Measurements from ENCODE around the gene IPO9.

IPO9 gene

GRCh38 chr1:201788296-201788695 lies 40.7 kb upstream of the IPO9 start (continued):
- TF ChIP-seq CSRNP3 (CRISPR knock-in tag; IDR thresholded peaks at IDR 0.05) (no peak), OSR1 (CRISPR knock-in tag; IDR thresholded peaks at IDR 0.05) (no peak), ZNF8 (CRISPR knock-in tag; IDR thresholded peaks at IDR 0.05) (no peak), ZFP3 (CRISPR knock-in tag; IDR thresholded peaks at IDR 0.05) (no peak), RARB (CRISPR knock-in tag; IDR thresholded peaks at IDR 0.05) (no peak), BACH2 (CRISPR knock-in tag; IDR thresholded peaks at IDR 0.05; ENCODE audit: borderline replicate concordance) (no peak), TOX (CRISPR knock-in tag; IDR thresholded peaks at IDR 0.05; ENCODE audit: borderline replicate concordance) (no peak), ZNF70 (CRISPR knock-in tag; IDR thresholded peaks at IDR 0.05) (no peak), PATZ1 (CRISPR knock-in tag; IDR thresholded peaks at IDR 0.05; ENCODE audit: borderline replicate concordance) (no peak)

- no peak for ATAC-seq
- TF ChIP-seq PPARA (CRISPR knock-in tag; IDR thresholded peaks at IDR 0.05; ENCODE audit: borderline replicate concordance) (no peak), TSHZ2 (CRISPR knock-in tag; IDR thresholded peaks at IDR 0.05) (no peak), ZFP30 (CRISPR knock-in tag; IDR thresholded peaks at IDR 0.05) (no peak), ZFP3 (CRISPR knock-in tag; IDR thresholded peaks at IDR 0.05) (no peak), ESRRG (CRISPR knock-in tag; IDR thresholded peaks at IDR 0.05) (no peak), GLIS3 (CRISPR knock-in tag; IDR thresholded peaks at IDR 0.05) (no peak), OSR1 (CRISPR knock-in tag; IDR thresholded peaks at IDR 0.05) (no peak), PATZ1 (CRISPR knock-in tag; IDR thresholded peaks at IDR 0.05; ENCODE audit: borderline replicate concordance) (no peak), CSDC2 (CRISPR knock-in tag; IDR thresholded peaks at IDR 0.05) (no peak), ZC3H10 (CRISPR knock-in tag; IDR thresholded peaks at IDR 0.05) (no peak), ZNF565 (CRISPR knock-in tag; conservative IDR thresholded peaks at IDR 0.05; ENCODE audit: low read depth) (no peak), ARNTL (CRISPR knock-in tag; IDR thresholded peaks at IDR 0.05; ENCODE audit: borderline replicate concordance, low read depth) (no peak), TOX (CRISPR knock-in tag; IDR thresholded peaks at IDR 0.05; ENCODE audit: borderline replicate concordance) (no peak)
- TF ChIP-seq, protein P1, sequence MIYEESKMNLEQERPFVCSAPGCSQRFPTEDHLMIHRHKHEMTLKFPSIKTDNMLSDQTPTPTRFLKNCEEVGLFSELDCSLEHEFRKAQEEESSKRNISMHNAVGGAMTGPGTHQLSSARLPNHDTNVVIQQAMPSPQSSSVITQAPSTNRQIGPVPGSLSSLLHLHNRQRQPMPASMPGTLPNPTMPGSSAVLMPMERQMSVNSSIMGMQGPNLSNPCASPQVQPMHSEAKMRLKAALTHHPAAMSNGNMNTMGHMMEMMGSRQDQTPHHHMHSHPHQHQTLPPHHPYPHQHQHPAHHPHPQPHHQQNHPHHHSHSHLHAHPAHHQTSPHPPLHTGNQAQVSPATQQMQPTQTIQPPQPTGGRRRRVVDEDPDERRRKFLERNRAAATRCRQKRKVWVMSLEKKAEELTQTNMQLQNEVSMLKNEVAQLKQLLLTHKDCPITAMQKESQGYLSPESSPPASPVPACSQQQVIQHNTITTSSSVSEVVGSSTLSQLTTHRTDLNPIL (CRISPR knock-in tag; IDR thresholded peaks at IDR 0.05; ENCODE audit: low read depth) = no peak
Observed at GRCh38 chr1:201789245-201789644, 39.7 kb upstream of the IPO9 start.

DNA sequence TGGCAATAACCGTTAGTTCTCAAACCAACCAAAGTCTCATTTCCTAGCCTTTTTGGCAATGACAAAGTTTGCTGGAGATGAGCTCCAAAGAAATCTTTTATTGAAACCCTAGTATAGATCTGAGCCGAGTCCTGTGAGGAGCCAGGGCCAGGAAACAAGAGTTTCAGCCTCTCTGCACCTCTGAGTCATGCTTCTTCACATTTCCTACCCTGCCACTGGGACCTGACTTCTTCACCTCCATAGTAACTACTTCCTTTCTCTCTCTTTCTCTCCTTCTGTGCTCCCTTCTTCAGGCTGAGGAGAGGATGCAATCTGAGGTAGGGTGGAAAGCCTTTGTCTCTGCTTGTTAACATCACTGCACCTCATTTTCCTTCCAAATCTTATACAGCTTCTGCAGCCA lies 38.7 kb upstream of the IPO9 start:
- no peak for TF ChIP-seq TCF4 (CRISPR knock-in tag; IDR thresholded peaks at IDR 0.05; ENCODE audit: borderline replicate concordance)
- no peak for TF ChIP-seq ZFP3 (CRISPR knock-in tag; IDR thresholded peaks at IDR 0.05)
- TF ChIP-seq ZFP30 (CRISPR knock-in tag; IDR thresholded peaks at IDR 0.05) = no peak
- ATAC-seq = peak; percentile 51
